Spleen (tissue), 11 donors: Measurements from ENCODE around the gene BAZ1A. TPM values are rescaled to one million over a fixed set of nuclear protein-coding genes. Genes with fewer than 3 reads are reported as not detected.

ENCODE experiments used
- DNase-seq: peaks from one replicate; pipeline ENCODE4 v3.0.0-alpha.2; 2020
- H3K27ac ChIP-seq, 8 donors: fragments of 200-600 bp; sonication (generic) in 7 of 8; 1 replicate in 4 of 8; 2 replicates in 4 of 8; pipeline versions ENCODE4 v1.5.0 to v1.8.0; 2016 to 2021; ENCODE audit warnings: inconsistent platforms in 4 of 8, mild to moderate bottlenecking in 4 of 8, moderate library complexity in 1 of 8
- H3K27me3 ChIP-seq, 7 donors: fragments of 200-600 bp; sonication (generic) in 6 of 7; replicated peaks in 1 of 7; 1 replicate in 4 of 7; 2 replicates in 3 of 7; pipeline versions ENCODE4 v1.5.0 to v1.8.0; 2016 to 2021; ENCODE audit warnings: inconsistent platforms in 3 of 7, mild to moderate bottlenecking in 1 of 7
- H3K36me3 ChIP-seq, 6 donors: fragments of 200-600 bp; sonication (generic) in 5 of 6; 1 replicate in 4 of 6; 2 replicates in 2 of 6; pipeline versions ENCODE4 v1.5.0 to v1.8.0; 2016 to 2021; ENCODE audit warnings: inconsistent platforms in 2 of 6
- H3K4me1 ChIP-seq, 6 donors: fragments of 200-600 bp; sonication (generic) in 5 of 6; 1 replicate in 3 of 6; 2 replicates in 3 of 6; pipeline versions ENCODE4 v1.5.0 to v1.8.0; 2016 to 2021; ENCODE audit warnings: inconsistent platforms in 3 of 6
- H3K4me3 ChIP-seq, 8 donors: fragments of 200-600 bp; sonication (generic) in 7 of 8; 1 replicate in 4 of 8; 2 replicates in 4 of 8; pipeline versions ENCODE4 v1.5.0 to v1.8.0; 2016 to 2021; ENCODE audit warnings: inconsistent platforms in 4 of 8, mild to moderate bottlenecking in 4 of 8, moderate library complexity in 2 of 8
- H3K9me3 ChIP-seq, 8 donors: fragments of 200-600 bp; sonication (generic) in 7 of 8; 1 replicate in 4 of 8; 2 replicates in 4 of 8; pipeline versions ENCODE4 v1.5.0 to v1.8.0; 2016 to 2021; ENCODE audit warnings: inconsistent platforms in 4 of 8
- CTCF ChIP-seq, 11 experiments: fragments of 200-600 bp in 7 of 11; fragments of 450-650 bp in 4 of 11; sonication (generic) in 4 of 11; IDR thresholded peaks in 8 of 11; conservative IDR thresholded peaks in 3 of 11; 1 replicate in 7 of 11; 2 replicates in 4 of 11; pipeline versions ENCODE4 v1.4.0 to v1.8.0; 2016 to 2021; ENCODE audit warnings: antibody characterized with exemption in 11 of 11, inconsistent platforms in 4 of 11, mild to moderate bottlenecking in 1 of 11
- POLR2A ChIP-seq, 3 donors: fragments of 450-650 bp; IDR thresholded peaks; one replicate each; pipeline ENCODE4 v1.5.1; 2017; ENCODE audit warnings: antibody characterized with exemption in 3 of 3, mild to moderate bottlenecking in 1 of 3
- POLR2AphosphoS5 ChIP-seq, 3 donors: sonication (generic); formaldehyde crosslinking; IDR thresholded peaks; one replicate each; pipeline ENCODE4 v1.5.1; 2017; ENCODE audit warnings: antibody characterized with exemption in 3 of 3
- WGBS, 5 donors: extraction: QIAGEN DNeasy Blood & Tissue Kit in 3 of 5; methylation state at CpG; one replicate each; pipeline versions ENCODE4 v1.1.5 to v1.1.7; 2013 to 2018; 5-methylcytosine and 5-hydroxymethylcytosine counted together
- intact Hi-C: fragments of 100-400 bp; cut with DNase I; formaldehyde crosslinking; loops from one replicate; pipeline ENCODE4 v1.15.0; 2023; ENCODE audit warnings: low total_unique reads
- polyA plus RNA-seq, 3 donors: library from polyadenylated mRNA; stranded (reverse); fragments of 200-250 nt; gene quantifications; one replicate each; pipeline ENCODE4 v1.2.1, GENCODE V29; 2013
- total RNA-seq, 7 donors: library from RNA; depleted of rRNA in 3 of 7; stranded (reverse); fragments of >200 nt in 3 of 7; fragmentation: NEBNext Ultra II Directional in 4 of 7; extraction: Animal tissue kit (Norgen Biotek cat#: 25700) in 4 of 7; gene quantifications; one replicate each; pipeline versions ENCODE4 v1.1.0 to v1.2.1, GENCODE V29; 2016 to 2021
- donor health status: healthy with polysubstance abuse.
- donor health status: DM: no; HTN: no; CAD: no; lungs with moderate emphysema.
- donor health status: DM: no; HTN: no; CAD: no.
- donor health status: Bipolar disorder and iron deficiency.
- donor health status: healthy.
- donor health status: DM: no; HTN: no; CAD: no.
- donor health status: DM: yes; HTN: yes; CAD: no.

Gene BAZ1A
- total and polyA plus RNA-seq, 10 donors, result 22.3 to 126 (median 64.5) TPM

- no peak for TF ChIP-seq POLR2A (IDR thresholded peaks at IDR 0.05)
- no peak for DNase-seq
- H3K27me3 ChIP-seq, result no peaks in the 10 kb centered on the region
- H3K27ac ChIP-seq, result peak overlapping the region; percentile 95 to 100 (median 99)
- WGBS, 5 donors, result 2 to 3% (median 3%) methylated on average over 15 to 19 of the region's 19 CpGs
- H3K9me3 ChIP-seq, result no peaks in the 10 kb centered on the region
- H3K4me1 ChIP-seq, result peaks cover 12 to 60% (median 47%) of the 10 kb centered on the region in 6 donors
- H3K4me3 ChIP-seq, result peak overlapping the region; percentile 62 to 97 (median 93)
- intact Hi-C loops, result no loop called here
- peaks cover 0 to 35% (median 0%) of the 10 kb centered on the region in 6 donors for H3K36me3 ChIP-seq
These were observed 2.2 kb downstream of the BAZ1A start for GRCh38 chr14:34872822-34873588.

- peaks cover 0 to 67% (median 3%) of the 10 kb centered on the region in 6 donors for H3K36me3 ChIP-seq
- no peaks in the 10 kb centered on the region for H3K27me3 ChIP-seq
- no peak for DNase-seq
- H3K4me3 ChIP-seq, result no peak overlapping the region
- WGBS, 5 donors, result 85 to 91% (median 89%) methylated on average over 5 of the region's 5 CpGs
- TF ChIP-seq POLR2AphosphoS5 (IDR thresholded peaks at IDR 0.05) (no peak), CTCF (IDR thresholded peaks at IDR 0.05 in 8 of 11, conservative IDR thresholded peaks at IDR 0.05 in 3 of 11) (no peak)
- H3K27ac ChIP-seq, result no peak overlapping the region
- H3K4me1 ChIP-seq, result peaks cover 14 to 90% (median 39%) of the 10 kb centered on the region in 6 donors
- intact Hi-C loops, result no loop called here
- H3K9me3 ChIP-seq, result no peaks in the 10 kb centered on the region
These were observed 8.0 kb downstream of the BAZ1A start for GRCh38 chr14:34867199-34867598.

- Histone ChIP-seq H3K4me3 (no peak overlapping the region), H3K27me3 (no peaks in the 10 kb centered on the region), H3K36me3 (peaks cover 0 to 70% (median 8%) of the 10 kb centered on the region in 6 donors), H3K27ac (no peak overlapping the region), H3K9me3 (no peaks in the 10 kb centered on the region), H3K4me1 (peaks cover 6 to 90% (median 28%) of the 10 kb centered on the region in 6 donors)
- TF ChIP-seq POLR2AphosphoS5 (IDR thresholded peaks at IDR 0.05), result no peak
- TF ChIP-seq POLR2A (IDR thresholded peaks at IDR 0.05), result no peak
- TF ChIP-seq CTCF (IDR thresholded peaks at IDR 0.05 in 8 of 11, conservative IDR thresholded peaks at IDR 0.05 in 3 of 11), result no peak
- 88 to 95% (median 91%) methylated on average over 13 of the region's 13 CpGs for WGBS, 5 donors
- intact Hi-C loops, result no loop called here
- DNase-seq, result no peak
These were observed 9.1 kb downstream of the BAZ1A start for GRCh38 chr14:34865889-34866574.

- no peak for DNase-seq
- Histone ChIP-seq H3K27ac (no peak overlapping the region), H3K36me3 (peaks cover 0 to 71% (median 18%) of the 10 kb centered on the region in 6 donors), H3K9me3 (no peaks in the 10 kb centered on the region), H3K4me3 (no peak overlapping the region), H3K4me1 (peaks cover 5 to 81% (median 15%) of the 10 kb centered on the region in 6 donors), H3K27me3 (no peaks in the 10 kb centered on the region)
- 93 to 100% (median 100%) methylated on average over 1 of the region's 1 CpG for WGBS, 5 donors
- intact Hi-C loops, result no loop called here
- TF ChIP-seq CTCF (IDR thresholded peaks at IDR 0.05 in 8 of 11, conservative IDR thresholded peaks at IDR 0.05 in 3 of 11) (no peak), POLR2A (IDR thresholded peaks at IDR 0.05) (no peak), POLR2AphosphoS5 (IDR thresholded peaks at IDR 0.05) (no peak)
These were observed 11.3 kb downstream of the BAZ1A start for GRCh38 chr14:34863844-34864243.
